OCI-LY3 (cell line): ENCODE measurements around the gene FRK.

Experiments used
- EZH2phosphoT487 ChIP-seq: fragments of 200-600 bp; shearing (Covaris generic); IDR thresholded peaks from 2 replicates; pipeline ENCODE4 v1.6.1; 2018; ENCODE audit warnings: antibody characterized with exemption, mixed run types, low read depth
- TF ChIP-seq, protein P1 (sequence below): fragments of 200-600, 300-600 bp; sonication (generic); IDR thresholded peaks from 2 replicates; pipeline ENCODE4 v1.5.1; 2014; ENCODE audit warnings: antibody characterized with exemption, low read length, low read depth

DNA sequence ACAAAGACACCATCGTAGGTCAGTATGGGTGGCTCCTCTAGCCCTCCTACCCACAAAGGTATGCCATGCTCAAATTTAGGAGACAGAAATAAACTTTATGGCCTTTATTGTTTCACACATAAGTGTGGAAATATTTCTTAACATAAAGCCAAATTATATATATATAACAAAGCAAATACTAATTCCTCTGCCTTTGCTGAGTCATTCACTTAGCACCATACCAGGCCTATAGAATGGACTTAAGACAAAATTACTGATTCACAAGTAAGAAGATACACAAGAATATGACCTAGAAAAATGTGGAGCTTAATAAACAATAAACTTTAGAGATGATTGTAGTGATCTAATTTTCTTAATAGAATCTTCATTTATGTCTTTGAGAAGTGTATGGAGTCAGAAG lies 5.2 kb downstream of the FRK start:
- TF ChIP-seq, protein P1, sequence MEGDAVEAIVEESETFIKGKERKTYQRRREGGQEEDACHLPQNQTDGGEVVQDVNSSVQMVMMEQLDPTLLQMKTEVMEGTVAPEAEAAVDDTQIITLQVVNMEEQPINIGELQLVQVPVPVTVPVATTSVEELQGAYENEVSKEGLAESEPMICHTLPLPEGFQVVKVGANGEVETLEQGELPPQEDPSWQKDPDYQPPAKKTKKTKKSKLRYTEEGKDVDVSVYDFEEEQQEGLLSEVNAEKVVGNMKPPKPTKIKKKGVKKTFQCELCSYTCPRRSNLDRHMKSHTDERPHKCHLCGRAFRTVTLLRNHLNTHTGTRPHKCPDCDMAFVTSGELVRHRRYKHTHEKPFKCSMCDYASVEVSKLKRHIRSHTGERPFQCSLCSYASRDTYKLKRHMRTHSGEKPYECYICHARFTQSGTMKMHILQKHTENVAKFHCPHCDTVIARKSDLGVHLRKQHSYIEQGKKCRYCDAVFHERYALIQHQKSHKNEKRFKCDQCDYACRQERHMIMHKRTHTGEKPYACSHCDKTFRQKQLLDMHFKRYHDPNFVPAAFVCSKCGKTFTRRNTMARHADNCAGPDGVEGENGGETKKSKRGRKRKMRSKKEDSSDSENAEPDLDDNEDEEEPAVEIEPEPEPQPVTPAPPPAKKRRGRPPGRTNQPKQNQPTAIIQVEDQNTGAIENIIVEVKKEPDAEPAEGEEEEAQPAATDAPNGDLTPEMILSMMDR: no peak
- no peak for TF ChIP-seq EZH2phosphoT487
